ENCODE measurements around the gene MSL3B.

MSL3B gene

GRCh38 chr2:233847248-233847898 lies 20.8 kb downstream of the MSL3B start:
- intact Hi-C loops (cut with DNase I, micrococcal nuclease), result no loop called here
- no peak for DNase-seq
- no peak for ATAC-seq

GRCh38 chr2:233846387-233847247 lies 21.6 kb downstream of the MSL3B start:
- TF ChIP-seq CTCF (IDR thresholded peaks at IDR 0.05), result no peak
- Histone ChIP-seq H3K9me3 (no peaks in the 10 kb centered on the region), H3K4me3 (no peak overlapping the region), H3K4me1 (ENCODE audit: low read depth) (no peaks in the 10 kb centered on the region), H3K36me3 (ENCODE audit: low read depth) (no peaks in the 10 kb centered on the region)
- ATAC-seq (no peak), DNase-seq (no peak)
- intact Hi-C loops (cut with DNase I, micrococcal nuclease), result no loop called here

More at GRCh38 chr2:233847248-233847898, 20.8 kb downstream of the MSL3B start:
- no peaks in the 10 kb centered on the region for H3K36me3 ChIP-seq (ENCODE audit: low read depth)
- no peak overlapping the region for H3K4me3 ChIP-seq
- no peaks in the 10 kb centered on the region for H3K9me3 ChIP-seq
- no peaks in the 10 kb centered on the region for H3K4me1 ChIP-seq (ENCODE audit: low read depth)
- no peak for TF ChIP-seq CTCF (IDR thresholded peaks at IDR 0.05)

GRCh38 chr2:233845301-233846060 lies 22.7 kb downstream of the MSL3B start:
- Histone ChIP-seq H3K9me3 (no peaks in the 10 kb centered on the region), H3K36me3 (ENCODE audit: low read depth) (no peaks in the 10 kb centered on the region), H3K4me1 (ENCODE audit: low read depth) (no peaks in the 10 kb centered on the region), H3K4me3 (no peak overlapping the region)
- TF ChIP-seq CTCF (IDR thresholded peaks at IDR 0.05), result no peak
- no peak for ATAC-seq
- DNase-seq, result no peak
- intact Hi-C loops (cut with DNase I, micrococcal nuclease), result no loop called here

GRCh38 chr2:233844836-233845235 lies 23.4 kb downstream of the MSL3B start:
- H3K4me3 ChIP-seq, result no peak overlapping the region
- no peaks in the 10 kb centered on the region for H3K4me1 ChIP-seq (ENCODE audit: low read depth)
- intact Hi-C loops (cut with DNase I, micrococcal nuclease), result no loop called here
- no peaks in the 10 kb centered on the region for H3K36me3 ChIP-seq (ENCODE audit: low read depth)
- H3K9me3 ChIP-seq, result no peaks in the 10 kb centered on the region
- DNase-seq (no peak), ATAC-seq (no peak)
- TF ChIP-seq CTCF (IDR thresholded peaks at IDR 0.05), result no peak

- no peak for ATAC-seq
- intact Hi-C loops (cut with DNase I, micrococcal nuclease), result no loop called here
- TF ChIP-seq CTCF (IDR thresholded peaks at IDR 0.05), result no peak
- H3K4me3 ChIP-seq, result no peak overlapping the region
- no peaks in the 10 kb centered on the region for H3K36me3 ChIP-seq (ENCODE audit: low read depth)
- H3K4me1 ChIP-seq (ENCODE audit: low read depth), result no peaks in the 10 kb centered on the region
- no peaks in the 10 kb centered on the region for H3K9me3 ChIP-seq
- DNase-seq, result no peak
Observed at GRCh38 chr2:233844064-233844807, 23.9 kb downstream of the MSL3B start.
